MCF 10A (cell line): Measurements from ENCODE around the gene ITGA1. TPM values are rescaled to one million over a fixed set of nuclear protein-coding genes. Genes with fewer than 3 reads are reported as not detected.

Experiments used
- BruUV-seq: library from RNA; stranded (reverse); fragments of 400-500 nt; replicated peaks from 2 replicates; lab custom pipeline; 2021; lab: Mats Ljungman, UMichigan
- CTCF ChIA-PET: fragments of 300-600 bp; sonication (Branson Sonifier 250); formaldehyde crosslinking; extraction: SDS; loops from one replicate; lab custom pipeline; 2021; ENCODE audit warnings: antibody characterized with exemption, inconsistent platforms; lab: Yijun Ruan, JAX
- POLR2A ChIA-PET: fragments of 300-600, 350-650 bp; sonication (Branson Sonifier 250); formaldehyde crosslinking; extraction: SDS; loops from one replicate; lab custom pipeline; 2020; ENCODE audit warnings: antibody characterized with exemption, inconsistent platforms; lab: Yijun Ruan, JAX
- DNase-seq: peaks from one replicate; pipeline ENCODE4 v3.0.0-alpha.2; 2018; ENCODE audit not compliant: unreplicated experiment
- H3K27ac Mint-ChIP-seq: one replicate; pipeline ENCODE4 v1.8.0; 2022; ENCODE audit warnings: mild to moderate bottlenecking, low read depth, mixed read lengths; ENCODE audit not compliant: unreplicated experiment
- H3K27me3 Mint-ChIP-seq: one replicate; pipeline ENCODE4 v1.8.0; 2022; ENCODE audit warnings: mixed read lengths; ENCODE audit not compliant: insufficient read depth, unreplicated experiment
- H3K36me3 Mint-ChIP-seq: one replicate; pipeline ENCODE4 v1.8.0; 2022; ENCODE audit warnings: mild to moderate bottlenecking, moderate library complexity, mixed read lengths; ENCODE audit not compliant: insufficient read depth, unreplicated experiment
- H3K4me1 Mint-ChIP-seq: one replicate; pipeline ENCODE4 v1.8.0; 2022; ENCODE audit warnings: mixed read lengths; ENCODE audit not compliant: insufficient read depth, unreplicated experiment
- H3K4me3 Mint-ChIP-seq: one replicate; pipeline ENCODE4 v1.8.0; 2022; ENCODE audit warnings: mild to moderate bottlenecking, moderate library complexity, mixed read lengths; ENCODE audit not compliant: unreplicated experiment
- H3K9me3 Mint-ChIP-seq: one replicate; pipeline ENCODE4 v1.8.0; 2022; ENCODE audit warnings: mixed read lengths; ENCODE audit not compliant: unreplicated experiment
- intact Hi-C: fragments of 100-400 bp; cut with micrococcal nuclease; formaldehyde crosslinking; loops from 2 replicates; pipeline ENCODE4 v1.14.1; 2022
- total RNA-seq: library from RNA; stranded (reverse); gene quantifications from 2 replicates; pipeline ENCODE4 v1.2.3, GENCODE V29; 2022
- TF ChIP-seq, protein P1 (sequence below): fragments of 200-600 bp; IDR thresholded peaks from one replicate; pipeline ENCODE4 v1.8.0; 2022; ENCODE audit warnings: antibody characterized with exemption, mild to moderate bottlenecking; ENCODE audit not compliant: unreplicated experiment

The ITGA1 gene
- total RNA-seq, 1 experiment from 2014 or later = 7.7 TPM

DNA sequence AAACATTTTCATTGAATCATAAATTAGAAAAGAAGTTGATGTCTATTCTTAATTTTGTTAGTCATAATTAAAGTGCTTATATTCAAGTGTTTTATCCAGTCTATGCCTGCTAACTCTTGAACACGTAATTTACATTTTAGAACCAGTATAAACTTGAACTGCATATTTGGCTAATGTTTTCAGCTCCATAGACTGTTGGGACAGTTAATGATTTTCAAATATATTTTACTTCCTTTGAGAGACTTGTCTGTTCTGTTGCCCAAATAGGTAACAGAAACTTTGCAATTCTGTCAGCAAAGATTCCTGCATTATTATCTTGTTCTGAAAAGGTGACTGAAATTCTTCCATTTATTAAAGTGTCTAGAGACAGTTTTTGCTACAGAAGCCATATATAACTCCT, 209.3 kb downstream of the ITGA1 start:
- TF ChIP-seq, protein P1, sequence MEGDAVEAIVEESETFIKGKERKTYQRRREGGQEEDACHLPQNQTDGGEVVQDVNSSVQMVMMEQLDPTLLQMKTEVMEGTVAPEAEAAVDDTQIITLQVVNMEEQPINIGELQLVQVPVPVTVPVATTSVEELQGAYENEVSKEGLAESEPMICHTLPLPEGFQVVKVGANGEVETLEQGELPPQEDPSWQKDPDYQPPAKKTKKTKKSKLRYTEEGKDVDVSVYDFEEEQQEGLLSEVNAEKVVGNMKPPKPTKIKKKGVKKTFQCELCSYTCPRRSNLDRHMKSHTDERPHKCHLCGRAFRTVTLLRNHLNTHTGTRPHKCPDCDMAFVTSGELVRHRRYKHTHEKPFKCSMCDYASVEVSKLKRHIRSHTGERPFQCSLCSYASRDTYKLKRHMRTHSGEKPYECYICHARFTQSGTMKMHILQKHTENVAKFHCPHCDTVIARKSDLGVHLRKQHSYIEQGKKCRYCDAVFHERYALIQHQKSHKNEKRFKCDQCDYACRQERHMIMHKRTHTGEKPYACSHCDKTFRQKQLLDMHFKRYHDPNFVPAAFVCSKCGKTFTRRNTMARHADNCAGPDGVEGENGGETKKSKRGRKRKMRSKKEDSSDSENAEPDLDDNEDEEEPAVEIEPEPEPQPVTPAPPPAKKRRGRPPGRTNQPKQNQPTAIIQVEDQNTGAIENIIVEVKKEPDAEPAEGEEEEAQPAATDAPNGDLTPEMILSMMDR = no peak
- intact Hi-C loops = no loop called here
- POLR2A ChIA-PET = interaction anchor here (0.6 to 4.4 kb wide), 7 partner anchors 8 to 214 kb away, joined by 3 to 39 read pairs (median 8); partner anchors contain the start of gene ITGA2
- no peaks in the 10 kb centered on the region for H3K27me3 Mint-ChIP-seq
- no TSS peak for BruUV-seq
- no peaks in the 10 kb centered on the region for H3K36me3 Mint-ChIP-seq
- H3K4me3 Mint-ChIP-seq = no peak overlapping the region
- H3K9me3 Mint-ChIP-seq = no peaks in the 10 kb centered on the region
- no peak overlapping the region for H3K27ac Mint-ChIP-seq
- CTCF ChIA-PET = interaction anchor here (1.1 to 3.8 kb wide), 3 partner anchors 19 to 48 kb away, joined by 3 to 17 read pairs (median 7); no protein-coding TSS in a partner anchor
- DNase-seq = no peak
- H3K4me1 Mint-ChIP-seq = peaks cover 16% of the 10 kb centered on the region

DNA sequence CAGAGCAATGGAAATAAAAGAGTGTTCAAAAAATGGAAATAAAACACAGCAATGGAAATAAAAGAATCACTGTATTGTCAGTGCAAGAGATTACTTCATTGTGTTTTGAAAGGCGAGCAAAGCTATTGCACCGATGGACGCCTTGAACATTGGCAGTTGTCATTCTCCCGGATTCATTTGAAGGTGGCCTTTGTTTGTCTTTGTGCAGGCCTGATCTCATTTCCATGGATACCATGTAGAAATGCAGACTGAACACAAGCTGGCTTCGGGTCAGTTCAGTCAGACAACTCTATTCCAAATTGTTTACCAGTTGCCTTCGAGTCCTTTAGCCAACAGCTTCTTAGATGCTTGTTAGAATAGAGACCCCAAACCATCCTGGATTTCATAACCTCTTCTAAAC, 209.7 kb downstream of the ITGA1 start:
- POLR2A ChIA-PET = interaction anchor here (0.8 to 4.4 kb wide), 6 partner anchors 8 to 49 kb away, joined by 5 to 39 read pairs (median 8); partner anchors contain the start of gene ITGA2
- Mint-ChIP-seq H3K4me1 (peaks cover 11% of the 10 kb centered on the region), H3K9me3 (no peaks in the 10 kb centered on the region), H3K36me3 (no peaks in the 10 kb centered on the region), H3K4me3 (no peak overlapping the region), H3K27me3 (no peaks in the 10 kb centered on the region), H3K27ac (no peak overlapping the region)
- TF ChIP-seq, protein P1 = no peak
- CTCF ChIA-PET = interaction anchor here (1.8 to 3.8 kb wide), 2 partner anchors 47 to 49 kb away, joined by 7 to 17 read pairs; no protein-coding TSS in a partner anchor
- DNase-seq = no peak
- intact Hi-C loops = no loop called here
- BruUV-seq = no TSS peak

DNA sequence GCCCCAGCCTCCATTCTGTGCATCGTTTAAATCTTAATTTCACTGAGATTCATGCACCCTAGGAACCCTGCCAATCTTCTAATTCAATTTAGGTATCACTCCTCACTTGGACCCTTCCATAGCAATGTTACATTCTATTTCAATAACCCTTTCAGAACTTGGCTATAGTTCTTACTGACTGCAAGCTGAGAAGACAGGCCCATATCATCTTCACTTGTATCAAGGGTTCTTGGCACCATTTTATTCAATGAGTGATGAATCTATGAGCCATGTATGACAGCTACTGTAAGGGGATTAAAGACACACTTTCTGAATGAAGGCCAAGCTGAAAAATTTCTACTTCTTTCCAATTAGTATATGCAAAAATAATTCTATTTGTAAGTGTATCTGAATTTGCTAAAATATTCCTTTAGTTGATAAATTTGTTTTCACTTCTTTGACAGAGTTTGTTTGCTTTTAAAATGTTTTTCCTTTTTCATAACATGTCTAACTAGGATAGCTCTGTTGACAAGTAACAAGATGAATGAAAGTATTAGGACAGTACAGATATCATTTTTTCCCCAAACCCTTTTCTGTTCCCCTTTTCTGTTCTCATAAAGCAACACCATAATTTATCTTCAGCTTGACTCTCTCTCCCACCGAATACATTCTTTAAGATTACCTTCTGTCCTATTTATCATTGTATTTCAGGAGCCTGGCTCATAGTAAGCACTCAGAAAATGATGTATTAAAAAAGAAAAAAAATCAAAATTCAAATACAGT, 211.0 kb downstream of the ITGA1 start:
- H3K36me3 Mint-ChIP-seq = peaks cover 4% of the 10 kb centered on the region
- no peaks in the 10 kb centered on the region for H3K9me3 Mint-ChIP-seq
- TF ChIP-seq, protein P1 = no peak
- no peak for DNase-seq
- intact Hi-C loops = no loop called here
- H3K27ac Mint-ChIP-seq = no peak overlapping the region
- POLR2A ChIA-PET = interaction anchor here (0.5 to 4.4 kb wide), 3 partner anchors 8 to 1985 kb away, joined by 3 to 39 read pairs (median 32); partner anchors contain the start of gene ITGA2
- peaks cover 5% of the 10 kb centered on the region for H3K4me1 Mint-ChIP-seq
- no peaks in the 10 kb centered on the region for H3K27me3 Mint-ChIP-seq
- BruUV-seq = no TSS peak
- CTCF ChIA-PET = interaction anchor here (3.8 kb wide), 1 partner anchor 50 kb away, joined by 17 read pairs; no protein-coding TSS in a partner anchor
- H3K4me3 Mint-ChIP-seq = no peak overlapping the region

DNA sequence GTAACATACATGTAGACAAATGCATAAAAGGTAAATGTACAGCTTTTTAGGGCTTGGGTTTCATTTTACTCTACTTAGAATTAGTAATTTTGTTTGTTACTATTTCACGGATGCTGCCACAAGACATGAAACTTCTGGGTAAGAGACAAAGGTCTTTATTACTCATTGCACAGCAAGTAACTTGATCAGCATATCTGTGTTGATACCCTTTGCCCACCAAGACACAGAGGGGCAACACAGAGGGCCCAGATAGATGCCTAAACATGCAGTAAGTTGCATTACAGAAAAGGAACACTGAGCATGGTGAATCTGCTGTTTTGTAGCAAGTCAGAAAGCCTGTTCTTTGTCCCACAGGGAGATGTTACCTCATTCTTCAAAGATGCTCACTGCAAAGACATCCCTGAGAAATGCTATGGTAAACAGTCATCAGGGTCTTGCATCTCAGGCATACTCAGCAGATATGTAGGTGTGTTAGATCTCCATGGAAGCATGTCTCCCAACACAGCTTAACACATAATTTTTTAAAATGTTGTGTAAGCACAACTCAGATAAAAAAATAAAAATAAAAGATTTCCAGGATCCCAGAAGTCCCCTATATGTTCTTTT, 211.7 kb downstream of the ITGA1 start:
- TF ChIP-seq, protein P1 = no peak
- no TSS peak for BruUV-seq
- ChIA-PET CTCF (no interaction called here), POLR2A (interaction anchor here (4.4 kb wide), 1 partner anchor 10 kb away, joined by 39 read pairs; the partner anchor contains the start of gene ITGA2)
- intact Hi-C loops = no loop called here
- Mint-ChIP-seq H3K36me3 (peaks cover 6% of the 10 kb centered on the region), H3K4me1 (peaks cover 5% of the 10 kb centered on the region), H3K4me3 (no peak overlapping the region), H3K27ac (no peak overlapping the region), H3K27me3 (no peaks in the 10 kb centered on the region), H3K9me3 (no peaks in the 10 kb centered on the region)
- DNase-seq = no peak
